Measurements from ENCODE around the gene CYP11A1. TPM values are rescaled to one million over a fixed set of nuclear protein-coding genes. Genes with fewer than 3 reads are reported as not detected.

Gene CYP11A1
- total RNA-seq, 1 donor from 2014 or later, result not detected

- no peaks in the 10 kb centered on the region for H3K36me3 Mint-ChIP-seq (ENCODE audit: low read depth)
- peak overlapping the region; percentile 98 for H3K27ac Mint-ChIP-seq
- intact Hi-C loops (cut with micrococcal nuclease), result no loop called here
- H3K4me3 Mint-ChIP-seq (ENCODE audit: low read depth), result no peak overlapping the region
- no peak for DNase-seq (ENCODE audit: low spot score)
- peaks cover 81% of the 10 kb centered on the region for H3K4me1 Mint-ChIP-seq (ENCODE audit: low read depth)
- H3K9me3 Mint-ChIP-seq, result no peaks in the 10 kb centered on the region
- no peaks in the 10 kb centered on the region for H3K27me3 Mint-ChIP-seq (ENCODE audit: low read depth)
These were observed 30.7 kb upstream of the CYP11A1 start for GRCh38 chr15:74398183-74398582.

DNA sequence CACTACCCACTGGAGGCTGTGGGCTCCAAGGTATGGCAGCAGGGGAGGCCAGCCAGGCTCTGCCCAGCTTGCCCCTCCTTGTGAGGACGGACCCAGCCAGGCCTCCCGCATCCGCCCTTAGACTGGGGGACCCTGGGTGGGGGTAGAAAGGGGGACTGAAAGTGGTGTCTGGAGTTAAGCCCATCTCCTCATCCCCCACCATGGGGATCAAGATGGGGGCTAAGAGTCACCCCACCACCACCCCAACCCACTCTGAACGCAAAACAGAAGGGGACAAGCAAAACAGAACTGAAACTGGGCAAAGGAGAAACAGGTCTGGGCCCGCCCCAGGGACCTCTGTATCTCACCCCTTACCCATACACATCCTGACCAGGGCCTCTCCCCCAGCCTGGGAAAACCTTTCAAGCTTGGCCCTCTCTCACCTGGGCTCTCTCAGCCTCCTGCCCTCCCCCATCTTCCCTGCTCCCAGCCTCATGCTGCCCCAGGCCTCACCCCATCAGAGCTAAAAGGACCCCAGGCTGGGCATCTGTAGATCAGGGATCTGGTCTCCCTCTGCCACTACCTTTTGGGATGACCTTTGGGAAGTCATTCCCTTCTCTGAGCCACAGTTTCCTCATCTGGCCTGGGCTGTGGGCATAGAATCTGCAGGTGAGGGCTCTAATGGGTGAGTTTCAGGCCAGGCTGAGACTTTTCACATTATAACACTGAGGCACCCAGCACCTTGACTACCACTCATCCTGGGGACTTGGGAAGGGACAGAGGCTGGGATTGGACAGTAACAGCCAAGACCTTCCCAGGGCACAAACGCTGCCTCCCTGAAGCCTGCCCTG is 30.0 kb upstream of the CYP11A1 start:
- peak overlapping the region; percentile 59 for H3K4me3 Mint-ChIP-seq (ENCODE audit: low read depth)
- intact Hi-C loops (cut with micrococcal nuclease), result no loop called here
- H3K36me3 Mint-ChIP-seq (ENCODE audit: low read depth), result no peaks in the 10 kb centered on the region
- peaks cover 82% of the 10 kb centered on the region for H3K4me1 Mint-ChIP-seq (ENCODE audit: low read depth)
- no peaks in the 10 kb centered on the region for H3K9me3 Mint-ChIP-seq
- H3K27ac Mint-ChIP-seq, result peak overlapping the region; percentile 98
- H3K27me3 Mint-ChIP-seq (ENCODE audit: low read depth), result no peaks in the 10 kb centered on the region
- no peak for DNase-seq (ENCODE audit: low spot score)

DNA sequence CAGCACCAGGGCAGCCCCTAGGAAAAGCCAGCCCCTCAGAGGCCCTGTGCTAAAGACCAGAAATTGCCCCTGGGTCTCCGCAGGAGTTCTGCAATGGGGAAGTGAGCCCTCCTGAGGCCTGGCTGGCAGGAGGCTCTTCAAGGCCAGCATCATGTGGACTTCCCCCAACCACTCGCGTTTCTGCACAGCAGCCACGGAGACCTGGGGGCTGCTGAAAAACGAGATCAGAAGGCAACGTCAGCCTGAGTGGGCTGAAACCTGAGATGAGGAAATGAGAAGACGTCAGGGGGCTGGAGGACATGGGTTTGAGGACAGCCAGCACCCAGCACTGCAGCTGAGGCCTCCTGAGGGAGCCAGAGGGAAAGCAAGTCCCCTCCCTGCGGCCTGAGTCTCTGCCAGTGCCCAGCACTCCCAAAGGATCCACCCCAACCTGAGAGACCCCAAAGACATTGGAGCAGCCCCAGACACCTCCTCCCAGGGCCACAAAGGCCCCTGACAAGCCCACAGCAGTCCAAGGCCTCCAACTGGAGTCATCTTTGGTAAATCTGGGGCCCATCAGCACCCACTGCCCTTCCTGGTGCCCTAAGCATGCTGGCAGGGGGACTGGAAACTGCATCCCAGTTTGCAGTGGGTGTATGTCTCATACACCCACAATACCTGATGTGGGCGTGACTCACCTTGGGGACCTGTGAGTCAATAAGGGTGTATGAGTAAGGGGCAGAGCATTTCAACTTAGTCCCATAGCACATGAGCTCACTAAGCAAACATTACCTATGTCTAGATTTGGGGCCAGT is 29.2 kb upstream of the CYP11A1 start:
- H3K27me3 Mint-ChIP-seq (ENCODE audit: low read depth), result no peaks in the 10 kb centered on the region
- intact Hi-C loops (cut with micrococcal nuclease), result loop anchor here (1.0 kb wide), 1 partner anchor 11 kb away; no protein-coding TSS in a partner anchor
- no peaks in the 10 kb centered on the region for H3K36me3 Mint-ChIP-seq (ENCODE audit: low read depth)
- peak overlapping the region; percentile 98 for H3K27ac Mint-ChIP-seq
- H3K9me3 Mint-ChIP-seq, result no peaks in the 10 kb centered on the region
- peak overlapping the region; percentile 59 for H3K4me3 Mint-ChIP-seq (ENCODE audit: low read depth)
- peaks cover 82% of the 10 kb centered on the region for H3K4me1 Mint-ChIP-seq (ENCODE audit: low read depth)
- DNase-seq (ENCODE audit: low spot score), result no peak

- H3K36me3 Mint-ChIP-seq (ENCODE audit: low read depth), result no peaks in the 10 kb centered on the region
- intact Hi-C loops (cut with micrococcal nuclease), result loop anchor here (1.0 kb wide), 1 partner anchor 11 kb away; no protein-coding TSS in a partner anchor
- peaks cover 81% of the 10 kb centered on the region for H3K4me1 Mint-ChIP-seq (ENCODE audit: low read depth)
- DNase-seq (ENCODE audit: low spot score), result no peak
- H3K27me3 Mint-ChIP-seq (ENCODE audit: low read depth), result no peaks in the 10 kb centered on the region
- no peaks in the 10 kb centered on the region for H3K9me3 Mint-ChIP-seq
- no peak overlapping the region for H3K4me3 Mint-ChIP-seq (ENCODE audit: low read depth)
- H3K27ac Mint-ChIP-seq, result peak overlapping the region; percentile 98
These were observed 28.6 kb upstream of the CYP11A1 start for GRCh38 chr15:74396146-74396438.

DNA sequence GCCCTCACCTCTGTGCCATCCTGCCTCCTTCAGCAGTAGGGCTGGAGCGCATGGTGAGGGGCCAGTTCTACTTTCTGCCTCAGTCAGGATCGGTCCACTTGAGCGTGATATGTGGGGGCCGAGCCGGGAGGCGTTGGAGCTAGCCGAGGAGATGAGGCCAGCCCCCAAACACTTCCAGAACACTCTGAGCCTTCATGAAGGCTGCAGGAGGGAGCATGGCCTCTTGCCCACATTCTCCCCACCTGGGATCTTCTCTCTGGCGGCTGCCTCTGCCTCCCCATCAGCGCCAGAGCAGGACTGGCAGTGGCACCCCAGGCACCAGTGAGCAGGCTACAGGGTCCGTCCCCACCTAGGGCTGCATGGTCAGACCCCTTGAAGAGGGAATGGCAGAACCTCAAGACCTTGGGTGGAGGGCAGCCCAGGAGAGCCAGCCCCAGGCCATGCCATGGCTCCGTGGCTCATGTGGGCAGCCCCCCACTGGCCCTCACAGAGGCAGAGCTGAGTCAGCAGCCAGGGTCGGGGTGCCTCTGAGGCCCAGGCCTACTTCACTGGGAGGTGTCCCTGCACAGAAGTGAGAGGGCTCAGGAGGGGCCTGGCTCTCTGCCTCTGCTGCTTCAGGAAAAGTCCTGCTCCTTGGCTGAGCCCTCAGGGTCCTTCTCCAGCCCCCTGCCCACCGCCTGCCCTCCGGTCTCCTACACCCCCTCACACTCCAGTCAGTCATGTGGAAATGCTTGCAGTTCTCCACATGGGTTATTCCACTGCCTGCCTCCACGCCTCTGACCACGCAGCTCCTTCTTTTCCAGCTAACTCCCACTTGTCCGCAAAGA is 28.1 kb upstream of the CYP11A1 start:
- H3K36me3 Mint-ChIP-seq (ENCODE audit: low read depth), result no peaks in the 10 kb centered on the region
- H3K27me3 Mint-ChIP-seq (ENCODE audit: low read depth), result no peaks in the 10 kb centered on the region
- H3K4me1 Mint-ChIP-seq (ENCODE audit: low read depth), result peaks cover 81% of the 10 kb centered on the region
- DNase-seq (ENCODE audit: low spot score), result no peak
- H3K27ac Mint-ChIP-seq, result peak overlapping the region; percentile 98
- intact Hi-C loops (cut with micrococcal nuclease), result loop anchor here (1.0 kb wide), 1 partner anchor 10 kb away; no protein-coding TSS in a partner anchor
- H3K9me3 Mint-ChIP-seq, result no peaks in the 10 kb centered on the region
- no peak overlapping the region for H3K4me3 Mint-ChIP-seq (ENCODE audit: low read depth)

DNA sequence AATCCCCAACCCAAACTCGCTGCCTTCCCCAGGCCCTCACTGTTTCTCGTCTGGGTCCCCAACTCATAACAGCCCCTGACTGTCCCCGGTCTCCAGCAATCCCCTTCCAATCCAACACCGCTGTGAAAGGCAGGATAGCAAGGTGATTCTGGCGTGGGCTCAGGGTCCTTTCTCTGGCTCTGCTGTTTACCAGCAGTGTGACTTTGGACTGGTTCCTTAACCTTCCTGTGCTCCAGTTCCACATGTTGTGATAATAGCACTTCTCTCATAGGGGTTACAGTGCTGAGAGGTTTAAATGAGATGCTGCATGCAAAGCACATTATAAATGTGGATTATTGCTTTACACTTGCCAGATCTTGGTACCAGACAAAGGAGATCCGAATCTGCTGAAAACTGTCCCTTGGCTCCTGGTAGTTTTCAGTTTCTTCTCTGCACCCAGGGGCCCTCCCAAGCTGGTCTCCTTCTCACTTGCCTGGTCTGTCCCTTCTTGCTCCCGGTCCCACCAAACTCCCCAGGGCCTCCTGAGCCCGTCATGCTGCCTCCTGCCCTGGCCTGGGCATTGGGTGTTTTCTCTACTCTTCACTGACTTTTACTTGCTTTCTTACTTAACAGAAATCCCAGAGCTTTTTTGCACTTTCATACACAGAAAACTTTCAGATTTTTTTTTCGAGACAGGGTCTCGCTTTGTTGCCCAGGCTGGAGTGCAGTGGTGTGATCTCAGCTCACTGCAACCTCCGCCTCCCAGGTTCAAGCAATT is 26.8 kb upstream of the CYP11A1 start:
- no peak overlapping the region for H3K4me3 Mint-ChIP-seq (ENCODE audit: low read depth)
- H3K9me3 Mint-ChIP-seq, result no peaks in the 10 kb centered on the region
- H3K27me3 Mint-ChIP-seq (ENCODE audit: low read depth), result no peaks in the 10 kb centered on the region
- DNase-seq (ENCODE audit: low spot score), result no peak
- peak overlapping the region; percentile 79 for H3K27ac Mint-ChIP-seq
- H3K36me3 Mint-ChIP-seq (ENCODE audit: low read depth), result no peaks in the 10 kb centered on the region
- peaks cover 78% of the 10 kb centered on the region for H3K4me1 Mint-ChIP-seq (ENCODE audit: low read depth)
- intact Hi-C loops (cut with micrococcal nuclease), result no loop called here

- no peak for DNase-seq (ENCODE audit: low spot score)
- H3K9me3 Mint-ChIP-seq, result no peaks in the 10 kb centered on the region
- peaks cover 77% of the 10 kb centered on the region for H3K4me1 Mint-ChIP-seq (ENCODE audit: low read depth)
- intact Hi-C loops (cut with micrococcal nuclease), result no loop called here
- no peaks in the 10 kb centered on the region for H3K27me3 Mint-ChIP-seq (ENCODE audit: low read depth)
- peak overlapping the region; percentile 79 for H3K27ac Mint-ChIP-seq
- no peaks in the 10 kb centered on the region for H3K36me3 Mint-ChIP-seq (ENCODE audit: low read depth)
- H3K4me3 Mint-ChIP-seq (ENCODE audit: low read depth), result no peak overlapping the region
These were observed 26.0 kb upstream of the CYP11A1 start for GRCh38 chr15:74393423-74393822.

GRCh38 chr15:74392902-74393301 is 25.5 kb upstream of the CYP11A1 start:
- Mint-ChIP-seq H3K4me3 (ENCODE audit: low read depth) (no peak overlapping the region), H3K27ac (peak overlapping the region; percentile 77)

GRCh38 chr15:74392451-74392830 is 25.0 kb upstream of the CYP11A1 start:
- Mint-ChIP-seq H3K27me3 (ENCODE audit: low read depth) (no peaks in the 10 kb centered on the region), H3K4me3 (ENCODE audit: low read depth) (no peak overlapping the region), H3K4me1 (ENCODE audit: low read depth) (peaks cover 68% of the 10 kb centered on the region), H3K36me3 (ENCODE audit: low read depth) (no peaks in the 10 kb centered on the region), H3K27ac (peak overlapping the region; percentile 77), H3K9me3 (no peaks in the 10 kb centered on the region)
- intact Hi-C loops (cut with micrococcal nuclease), result no loop called here
- DNase-seq (ENCODE audit: low spot score), result no peak

More at GRCh38 chr15:74392902-74393301, 25.5 kb upstream of the CYP11A1 start:
- Mint-ChIP-seq H3K27me3 (ENCODE audit: low read depth) (no peaks in the 10 kb centered on the region), H3K36me3 (ENCODE audit: low read depth) (no peaks in the 10 kb centered on the region), H3K4me1 (ENCODE audit: low read depth) (peaks cover 72% of the 10 kb centered on the region), H3K9me3 (no peaks in the 10 kb centered on the region)
- DNase-seq (ENCODE audit: low spot score), result no peak
- intact Hi-C loops (cut with micrococcal nuclease), result no loop called here

- Mint-ChIP-seq H3K4me1 (ENCODE audit: low read depth) (peaks cover 61% of the 10 kb centered on the region), H3K27ac (peak overlapping the region; percentile 77), H3K9me3 (no peaks in the 10 kb centered on the region), H3K4me3 (ENCODE audit: low read depth) (no peak overlapping the region), H3K36me3 (ENCODE audit: low read depth) (no peaks in the 10 kb centered on the region), H3K27me3 (ENCODE audit: low read depth) (no peaks in the 10 kb centered on the region)
- no peak for DNase-seq (ENCODE audit: low spot score)
- intact Hi-C loops (cut with micrococcal nuclease), result no loop called here
These were observed 24.4 kb upstream of the CYP11A1 start for GRCh38 chr15:74391582-74392450.

DNA sequence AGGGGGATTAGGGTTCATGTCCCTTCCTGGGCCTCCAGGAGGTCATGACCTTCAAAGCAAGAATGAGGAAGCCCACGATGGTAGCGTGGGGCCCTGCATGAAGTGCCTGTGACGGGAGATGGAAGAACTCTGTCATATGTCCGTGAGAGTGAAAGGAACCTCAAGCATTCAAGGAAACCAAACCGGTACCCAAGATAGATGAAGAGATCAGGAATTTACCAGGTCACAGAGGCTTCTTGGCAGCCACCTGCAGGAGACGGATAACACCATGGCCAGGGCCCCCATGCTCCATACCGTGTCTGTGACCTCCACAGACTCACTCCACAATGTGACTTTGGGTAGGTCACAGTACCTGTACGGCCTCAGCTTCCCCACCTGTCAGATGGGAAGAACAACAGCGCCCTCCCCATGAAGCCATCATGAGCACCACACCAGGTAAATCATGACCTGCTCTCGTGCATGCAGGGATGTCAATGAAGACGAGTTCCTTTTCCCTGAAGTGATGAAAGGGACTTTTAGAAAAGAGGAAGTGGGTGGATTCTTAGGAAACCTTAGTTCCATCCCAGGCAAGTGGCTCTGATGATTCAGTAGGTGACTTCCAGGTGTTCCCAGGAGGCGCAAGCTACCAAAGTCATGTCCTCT is 23.3 kb upstream of the CYP11A1 start:
- peak overlapping the region; percentile 19 for H3K4me3 Mint-ChIP-seq (ENCODE audit: low read depth)
- H3K4me1 Mint-ChIP-seq (ENCODE audit: low read depth), result peaks cover 53% of the 10 kb centered on the region
- H3K27me3 Mint-ChIP-seq (ENCODE audit: low read depth), result no peaks in the 10 kb centered on the region
- no peak for DNase-seq (ENCODE audit: low spot score)
- no peaks in the 10 kb centered on the region for H3K9me3 Mint-ChIP-seq
- no peaks in the 10 kb centered on the region for H3K36me3 Mint-ChIP-seq (ENCODE audit: low read depth)
- intact Hi-C loops (cut with micrococcal nuclease), result no loop called here
- peak overlapping the region; percentile 77 for H3K27ac Mint-ChIP-seq
